ENCODE measurements around the gene SOST. TPM values are rescaled to one million over a fixed set of nuclear protein-coding genes. Genes with fewer than 3 reads are reported as not detected.
A peak's percentile ranks its signal among the peaks of the same experiment; 100 is the strongest.

SOST gene
- total RNA-seq, 1 experiment from 2014 or later = 0.07 TPM

DNA sequence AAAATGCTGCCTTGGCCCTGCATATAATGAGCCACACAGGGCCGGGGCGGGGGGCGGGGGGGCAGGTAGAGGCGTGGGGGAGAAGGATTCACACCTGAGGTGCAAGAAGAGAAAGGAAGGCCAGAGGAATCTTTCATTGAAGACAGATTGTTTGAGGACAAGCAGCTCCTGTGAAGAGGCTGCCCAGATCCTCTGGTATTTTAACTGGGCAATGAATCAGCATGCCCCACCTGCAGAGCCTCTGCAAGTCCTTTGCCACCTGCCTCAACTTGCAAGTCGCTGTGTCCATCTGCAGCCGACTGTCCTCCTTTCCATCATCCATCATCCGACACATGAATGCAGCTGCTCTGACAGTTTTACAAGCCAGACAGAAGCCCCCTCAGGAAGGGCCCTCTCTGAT lies 1.2 kb upstream of the SOST start:
- ATAC-seq (no peak), DNase-seq (ENCODE audit: low spot score) (no peak)
- Mint-ChIP-seq H3K4me3 (peak overlapping the region; percentile 28), H3K36me3 (no peaks in the 10 kb centered on the region), H3K27ac (no peak overlapping the region), H3K9me3 (no peaks in the 10 kb centered on the region), H3K27me3 (ENCODE audit: low read depth) (peaks cover 19% of the 10 kb centered on the region), H3K4me1 (peaks cover 36% of the 10 kb centered on the region)
- ChIA-PET POLR2A (interaction anchor here (0.7 to 1.6 kb wide), 3 partner anchors 46 to 66 kb away, joined by 3 to 7 read pairs (median 7); no protein-coding TSS in a partner anchor), CTCF (interaction anchor here (0.5 to 14.2 kb wide), 39 partner anchors 9 to 361 kb away, joined by 3 to 476 read pairs (median 4); partner anchors contain the start of genes ARL4D, CD300LG, DHX8 and DUSP3)
- TF ChIP-seq NFE2L1 (CRISPR knock-in tag; IDR thresholded peaks at IDR 0.05) = peak; percentile 41; the same call in 1 of the 2 replicates
- TF ChIP-seq FOXK1 (CRISPR knock-in tag; IDR thresholded peaks at IDR 0.05) = 0 out of 2 replicates have a peak, but pooled peaks have one; percentile 16
- no peak for TF ChIP-seq RORB (CRISPR knock-in tag; IDR thresholded peaks at IDR 0.05)

DNA sequence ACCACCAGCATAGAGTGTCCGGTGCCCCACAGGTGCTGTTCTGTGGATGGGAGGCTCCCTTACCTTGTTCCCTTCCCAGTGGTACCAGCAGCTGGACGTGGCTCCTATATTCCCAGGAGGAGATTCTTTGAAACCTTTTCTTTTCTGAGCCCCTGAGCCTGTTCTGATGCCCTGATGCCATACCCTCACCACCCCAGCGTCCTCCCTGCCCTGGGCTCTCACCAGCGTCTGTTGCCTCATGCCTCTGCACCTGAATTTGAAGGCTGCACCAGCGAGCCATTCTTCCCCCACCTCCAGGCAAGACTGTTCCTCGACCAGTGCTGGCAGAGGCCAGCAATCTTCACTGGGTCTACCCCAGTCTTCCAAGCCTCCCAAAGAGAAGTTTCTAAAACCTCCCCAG lies 505 bp downstream of the SOST start:
- POLR2A ChIA-PET = no interaction called here
- no peak for DNase-seq (ENCODE audit: low spot score)
- Mint-ChIP-seq H3K36me3 (no peaks in the 10 kb centered on the region), H3K4me3 (no peak overlapping the region), H3K4me1 (peaks cover 41% of the 10 kb centered on the region), H3K27me3 (ENCODE audit: low read depth) (peaks cover 29% of the 10 kb centered on the region), H3K27ac (no peak overlapping the region), H3K9me3 (no peaks in the 10 kb centered on the region)
- ATAC-seq = no peak
- CTCF ChIA-PET = interaction anchor here (2.6 to 14.2 kb wide), 4 partner anchors 60 to 181 kb away, joined by 12 to 476 read pairs (median 58); partner anchors contain the start of gene CD300LG
- TF ChIP-seq SMAD3 (CRISPR knock-in tag; IDR thresholded peaks at IDR 0.05; ENCODE audit: borderline replicate concordance) = no peak
- no peak for TF ChIP-seq ZNF423 (CRISPR knock-in tag; IDR thresholded peaks at IDR 0.05)
- TF ChIP-seq, protein P1, sequence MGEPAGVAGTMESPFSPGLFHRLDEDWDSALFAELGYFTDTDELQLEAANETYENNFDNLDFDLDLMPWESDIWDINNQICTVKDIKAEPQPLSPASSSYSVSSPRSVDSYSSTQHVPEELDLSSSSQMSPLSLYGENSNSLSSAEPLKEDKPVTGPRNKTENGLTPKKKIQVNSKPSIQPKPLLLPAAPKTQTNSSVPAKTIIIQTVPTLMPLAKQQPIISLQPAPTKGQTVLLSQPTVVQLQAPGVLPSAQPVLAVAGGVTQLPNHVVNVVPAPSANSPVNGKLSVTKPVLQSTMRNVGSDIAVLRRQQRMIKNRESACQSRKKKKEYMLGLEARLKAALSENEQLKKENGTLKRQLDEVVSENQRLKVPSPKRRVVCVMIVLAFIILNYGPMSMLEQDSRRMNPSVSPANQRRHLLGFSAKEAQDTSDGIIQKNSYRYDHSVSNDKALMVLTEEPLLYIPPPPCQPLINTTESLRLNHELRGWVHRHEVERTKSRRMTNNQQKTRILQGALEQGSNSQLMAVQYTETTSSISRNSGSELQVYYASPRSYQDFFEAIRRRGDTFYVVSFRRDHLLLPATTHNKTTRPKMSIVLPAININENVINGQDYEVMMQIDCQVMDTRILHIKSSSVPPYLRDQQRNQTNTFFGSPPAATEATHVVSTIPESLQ (CRISPR knock-in tag; IDR thresholded peaks at IDR 0.05) = no peak
- TF ChIP-seq, protein P2, sequence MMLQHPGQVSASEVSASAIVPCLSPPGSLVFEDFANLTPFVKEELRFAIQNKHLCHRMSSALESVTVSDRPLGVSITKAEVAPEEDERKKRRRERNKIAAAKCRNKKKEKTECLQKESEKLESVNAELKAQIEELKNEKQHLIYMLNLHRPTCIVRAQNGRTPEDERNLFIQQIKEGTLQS (CRISPR knock-in tag; conservative IDR thresholded peaks at IDR 0.05) = no peak
- TF ChIP-seq, protein P3, sequence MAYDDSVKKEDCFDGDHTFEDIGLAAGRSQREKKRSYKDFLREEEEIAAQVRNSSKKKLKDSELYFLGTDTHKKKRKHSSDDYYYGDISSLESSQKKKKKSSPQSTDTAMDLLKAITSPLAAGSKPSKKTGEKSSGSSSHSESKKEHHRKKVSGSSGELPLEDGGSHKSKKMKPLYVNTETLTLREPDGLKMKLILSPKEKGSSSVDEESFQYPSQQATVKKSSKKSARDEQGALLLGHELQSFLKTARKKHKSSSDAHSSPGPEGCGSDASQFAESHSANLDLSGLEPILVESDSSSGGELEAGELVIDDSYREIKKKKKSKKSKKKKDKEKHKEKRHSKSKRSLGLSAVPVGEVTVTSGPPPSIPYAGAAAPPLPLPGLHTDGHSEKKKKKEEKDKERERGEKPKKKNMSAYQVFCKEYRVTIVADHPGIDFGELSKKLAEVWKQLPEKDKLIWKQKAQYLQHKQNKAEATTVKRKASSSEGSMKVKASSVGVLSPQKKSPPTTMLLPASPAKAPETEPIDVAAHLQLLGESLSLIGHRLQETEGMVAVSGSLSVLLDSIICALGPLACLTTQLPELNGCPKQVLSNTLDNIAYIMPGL (CRISPR knock-in tag; IDR thresholded peaks at IDR 0.05) = no peak
- TF ChIP-seq JUN (CRISPR knock-in tag; IDR thresholded peaks at IDR 0.05) = no peak
- TF ChIP-seq, protein P4, sequence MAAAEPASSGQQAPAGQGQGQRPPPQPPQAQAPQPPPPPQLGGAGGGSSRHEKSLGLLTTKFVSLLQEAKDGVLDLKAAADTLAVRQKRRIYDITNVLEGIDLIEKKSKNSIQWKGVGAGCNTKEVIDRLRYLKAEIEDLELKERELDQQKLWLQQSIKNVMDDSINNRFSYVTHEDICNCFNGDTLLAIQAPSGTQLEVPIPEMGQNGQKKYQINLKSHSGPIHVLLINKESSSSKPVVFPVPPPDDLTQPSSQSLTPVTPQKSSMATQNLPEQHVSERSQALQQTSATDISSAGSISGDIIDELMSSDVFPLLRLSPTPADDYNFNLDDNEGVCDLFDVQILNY (CRISPR knock-in tag; IDR thresholded peaks at IDR 0.05) = no peak
- TF ChIP-seq, protein P5, sequence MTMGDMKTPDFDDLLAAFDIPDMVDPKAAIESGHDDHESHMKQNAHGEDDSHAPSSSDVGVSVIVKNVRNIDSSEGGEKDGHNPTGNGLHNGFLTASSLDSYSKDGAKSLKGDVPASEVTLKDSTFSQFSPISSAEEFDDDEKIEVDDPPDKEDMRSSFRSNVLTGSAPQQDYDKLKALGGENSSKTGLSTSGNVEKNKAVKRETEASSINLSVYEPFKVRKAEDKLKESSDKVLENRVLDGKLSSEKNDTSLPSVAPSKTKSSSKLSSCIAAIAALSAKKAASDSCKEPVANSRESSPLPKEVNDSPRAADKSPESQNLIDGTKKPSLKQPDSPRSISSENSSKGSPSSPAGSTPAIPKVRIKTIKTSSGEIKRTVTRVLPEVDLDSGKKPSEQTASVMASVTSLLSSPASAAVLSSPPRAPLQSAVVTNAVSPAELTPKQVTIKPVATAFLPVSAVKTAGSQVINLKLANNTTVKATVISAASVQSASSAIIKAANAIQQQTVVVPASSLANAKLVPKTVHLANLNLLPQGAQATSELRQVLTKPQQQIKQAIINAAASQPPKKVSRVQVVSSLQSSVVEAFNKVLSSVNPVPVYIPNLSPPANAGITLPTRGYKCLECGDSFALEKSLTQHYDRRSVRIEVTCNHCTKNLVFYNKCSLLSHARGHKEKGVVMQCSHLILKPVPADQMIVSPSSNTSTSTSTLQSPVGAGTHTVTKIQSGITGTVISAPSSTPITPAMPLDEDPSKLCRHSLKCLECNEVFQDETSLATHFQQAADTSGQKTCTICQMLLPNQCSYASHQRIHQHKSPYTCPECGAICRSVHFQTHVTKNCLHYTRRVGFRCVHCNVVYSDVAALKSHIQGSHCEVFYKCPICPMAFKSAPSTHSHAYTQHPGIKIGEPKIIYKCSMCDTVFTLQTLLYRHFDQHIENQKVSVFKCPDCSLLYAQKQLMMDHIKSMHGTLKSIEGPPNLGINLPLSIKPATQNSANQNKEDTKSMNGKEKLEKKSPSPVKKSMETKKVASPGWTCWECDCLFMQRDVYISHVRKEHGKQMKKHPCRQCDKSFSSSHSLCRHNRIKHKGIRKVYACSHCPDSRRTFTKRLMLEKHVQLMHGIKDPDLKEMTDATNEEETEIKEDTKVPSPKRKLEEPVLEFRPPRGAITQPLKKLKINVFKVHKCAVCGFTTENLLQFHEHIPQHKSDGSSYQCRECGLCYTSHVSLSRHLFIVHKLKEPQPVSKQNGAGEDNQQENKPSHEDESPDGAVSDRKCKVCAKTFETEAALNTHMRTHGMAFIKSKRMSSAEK (CRISPR knock-in tag; IDR thresholded peaks at IDR 0.05; ENCODE audit: borderline replicate concordance) = no peak
- no peak for TF ChIP-seq ZNF121 (CRISPR knock-in tag; IDR thresholded peaks at IDR 0.05)
- TF ChIP-seq SOX15 (CRISPR knock-in tag; IDR thresholded peaks at IDR 0.05) = no peak
- no peak for TF ChIP-seq FOXJ3 (CRISPR knock-in tag; IDR thresholded peaks at IDR 0.05; ENCODE audit: borderline replicate concordance)
- no peak for TF ChIP-seq MXD4 (CRISPR knock-in tag; IDR thresholded peaks at IDR 0.05; ENCODE audit: borderline replicate concordance)
- no peak for TF ChIP-seq FOXK1 (CRISPR knock-in tag; IDR thresholded peaks at IDR 0.05)
- no peak for TF ChIP-seq RORB (CRISPR knock-in tag; IDR thresholded peaks at IDR 0.05)
- TF ChIP-seq, protein P6, sequence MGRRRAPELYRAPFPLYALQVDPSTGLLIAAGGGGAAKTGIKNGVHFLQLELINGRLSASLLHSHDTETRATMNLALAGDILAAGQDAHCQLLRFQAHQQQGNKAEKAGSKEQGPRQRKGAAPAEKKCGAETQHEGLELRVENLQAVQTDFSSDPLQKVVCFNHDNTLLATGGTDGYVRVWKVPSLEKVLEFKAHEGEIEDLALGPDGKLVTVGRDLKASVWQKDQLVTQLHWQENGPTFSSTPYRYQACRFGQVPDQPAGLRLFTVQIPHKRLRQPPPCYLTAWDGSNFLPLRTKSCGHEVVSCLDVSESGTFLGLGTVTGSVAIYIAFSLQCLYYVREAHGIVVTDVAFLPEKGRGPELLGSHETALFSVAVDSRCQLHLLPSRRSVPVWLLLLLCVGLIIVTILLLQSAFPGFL (CRISPR knock-in tag; IDR thresholded peaks at IDR 0.05; ENCODE audit: borderline replicate concordance) = no peak
- TF ChIP-seq, protein P7, sequence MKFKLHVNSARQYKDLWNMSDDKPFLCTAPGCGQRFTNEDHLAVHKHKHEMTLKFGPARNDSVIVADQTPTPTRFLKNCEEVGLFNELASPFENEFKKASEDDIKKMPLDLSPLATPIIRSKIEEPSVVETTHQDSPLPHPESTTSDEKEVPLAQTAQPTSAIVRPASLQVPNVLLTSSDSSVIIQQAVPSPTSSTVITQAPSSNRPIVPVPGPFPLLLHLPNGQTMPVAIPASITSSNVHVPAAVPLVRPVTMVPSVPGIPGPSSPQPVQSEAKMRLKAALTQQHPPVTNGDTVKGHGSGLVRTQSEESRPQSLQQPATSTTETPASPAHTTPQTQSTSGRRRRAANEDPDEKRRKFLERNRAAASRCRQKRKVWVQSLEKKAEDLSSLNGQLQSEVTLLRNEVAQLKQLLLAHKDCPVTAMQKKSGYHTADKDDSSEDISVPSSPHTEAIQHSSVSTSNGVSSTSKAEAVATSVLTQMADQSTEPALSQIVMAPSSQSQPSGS (CRISPR knock-in tag; IDR thresholded peaks at IDR 0.05; ENCODE audit: borderline replicate concordance, low read depth) = no peak
- TF ChIP-seq, protein P8, sequence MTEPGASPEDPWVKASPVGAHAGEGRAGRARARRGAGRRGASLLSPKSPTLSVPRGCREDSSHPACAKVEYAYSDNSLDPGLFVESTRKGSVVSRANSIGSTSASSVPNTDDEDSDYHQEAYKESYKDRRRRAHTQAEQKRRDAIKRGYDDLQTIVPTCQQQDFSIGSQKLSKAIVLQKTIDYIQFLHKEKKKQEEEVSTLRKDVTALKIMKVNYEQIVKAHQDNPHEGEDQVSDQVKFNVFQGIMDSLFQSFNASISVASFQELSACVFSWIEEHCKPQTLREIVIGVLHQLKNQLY (CRISPR knock-in tag; IDR thresholded peaks at IDR 0.05) = no peak

Data from WTC11 (cell line).